GM12873 (cell line): ENCODE measurements around the gene RPS6KC1.

ENCODE experiments used
- CTCF ChIP-seq: IDR thresholded peaks from 2 replicates; pipeline ENCODE4 v1.5.1; 2012; ENCODE audit warnings: low read depth, mild to moderate bottlenecking, moderate library complexity, low read length, control low read depth; ENCODE audit not compliant: insufficient read depth; ENCODE audit errors: missing control alignments

The RPS6KC1 gene

GRCh38 chr1:213104604-213105003 is 53.6 kb downstream of the RPS6KC1 start:
- TF ChIP-seq CTCF: no peak

- no peak for TF ChIP-seq CTCF
Measured at GRCh38 chr1:213106298-213106697, 55.3 kb downstream of the RPS6KC1 start.

- no peak for TF ChIP-seq CTCF
Measured at GRCh38 chr1:213107613-213108012, 56.6 kb downstream of the RPS6KC1 start.

GRCh38 chr1:213110349-213111300 is 59.6 kb downstream of the RPS6KC1 start:
- no peak for TF ChIP-seq CTCF

GRCh38 chr1:213111502-213111901 is 60.5 kb downstream of the RPS6KC1 start:
- TF ChIP-seq CTCF: no peak

GRCh38 chr1:213119794-213120193 is 68.8 kb downstream of the RPS6KC1 start:
- no peak for TF ChIP-seq CTCF

GRCh38 chr1:213120386-213120785 is 69.3 kb downstream of the RPS6KC1 start:
- no peak for TF ChIP-seq CTCF
